GM21723 (cell line): ENCODE measurements around the gene OTUB1.
"Not testable (repeated sequence)": the region's sequence is repeated elsewhere in the genome, so short reads cannot be mapped to it uniquely, and the experiment has no call there.

ENCODE experiments used
- ATAC-seq: cut with Tn5 transposase; IDR thresholded peaks from one replicate; pipeline ENCODE4 v1.9.1; 2021; ENCODE audit warnings: mild to moderate bottlenecking, moderate library complexity; ENCODE audit not compliant: unreplicated experiment

The OTUB1 gene

GRCh38 chr11:63986156-63986931 lies at the start of gene OTUB1:
Gene OTUB1, plus strand, starts transcription at chr11:63986438. Its CDS starts 19 bp downstream, at chr11:63986457.
- peak; percentile 89 for ATAC-seq

- peak; percentile 18 for ATAC-seq
Observed at GRCh38 chr11:63937713-63938478, 48.3 kb upstream of the OTUB1 start.

GRCh38 chr11:63938479-63939396 lies 47.5 kb upstream of the OTUB1 start, which contains the start of gene NAA40:
Gene NAA40, plus strand, starts transcription at chr11:63939002. Its CDS starts 95 bp downstream, at chr11:63939097.
- ATAC-seq, result peak; percentile 80

- ATAC-seq, result no peak
Observed at GRCh38 chr11:63939397-63939891, 46.8 kb upstream of the OTUB1 start.

GRCh38 chr11:63940786-63941185 lies 45.5 kb upstream of the OTUB1 start:
- no peak for ATAC-seq

GRCh38 chr11:63941901-63942300 lies 44.3 kb upstream of the OTUB1 start:
- no peak for ATAC-seq

- no peak for ATAC-seq
Observed at GRCh38 chr11:63942803-63943202, 43.4 kb upstream of the OTUB1 start.

- ATAC-seq, result no peak
Observed at GRCh38 chr11:63944987-63945386, 41.3 kb upstream of the OTUB1 start.

- no peak for ATAC-seq
Observed at GRCh38 chr11:63945477-63946163, 40.6 kb upstream of the OTUB1 start.

- no peak for ATAC-seq
Observed at GRCh38 chr11:63951779-63952536, 34.3 kb upstream of the OTUB1 start.

GRCh38 chr11:63952570-63952969 lies 33.7 kb upstream of the OTUB1 start:
- ATAC-seq, result no peak

- ATAC-seq, result no peak
Observed at GRCh38 chr11:63958008-63958407, 28.2 kb upstream of the OTUB1 start.

GRCh38 chr11:63961608-63962412 lies 24.4 kb upstream of the OTUB1 start:
- no peak for ATAC-seq

- ATAC-seq, result not testable (repeated sequence)
Observed at GRCh38 chr11:63963895-63964294, 22.3 kb upstream of the OTUB1 start.

- ATAC-seq, result no peak
Observed at GRCh38 chr11:63966444-63966843, 19.8 kb upstream of the OTUB1 start.

GRCh38 chr11:63969461-63969860 lies 16.8 kb upstream of the OTUB1 start:
- no peak for ATAC-seq

- no peak for ATAC-seq
Observed at GRCh38 chr11:63970902-63971301, 15.3 kb upstream of the OTUB1 start.

GRCh38 chr11:63973912-63974258 lies 12.4 kb upstream of the OTUB1 start:
- ATAC-seq, result not testable (repeated sequence)
